Smooth muscle cell (in vitro differentiated cells): ENCODE measurements around the gene PNPLA5. TPM values are rescaled to one million over a fixed set of nuclear protein-coding genes. Genes with fewer than 3 reads are reported as not detected.

Experiments used
- DNase-seq: peaks from one replicate; lab custom pipeline; 2025; ENCODE audit not compliant: unreplicated experiment; lab: John Stamatoyannopoulos, UW
- H2AFZ ChIP-seq: fragments of 200-600 bp; sonication (generic); 2 replicates; pipeline ENCODE4 v1.6.0; 2016; ENCODE audit warnings: antibody characterized with exemption, low read depth, mild to moderate bottlenecking
- H3F3A ChIP-seq: fragments of 200-600 bp; sonication (generic); 2 replicates; pipeline ENCODE4 v1.6.0; 2017; ENCODE audit warnings: antibody characterized with exemption, low read depth
- H3K27ac ChIP-seq: fragments of 200-600 bp; sonication (generic); 2 replicates; pipeline ENCODE4 v1.5.1; 2016; ENCODE audit warnings: low read depth, mild to moderate bottlenecking
- H3K27me3 ChIP-seq: fragments of 200-600 bp; sonication (generic); 2 replicates; pipeline ENCODE4 v1.6.1; 2016; ENCODE audit warnings: low read depth, mild to moderate bottlenecking
- H3K36me3 ChIP-seq: fragments of 200-600 bp; sonication (generic); 2 replicates; pipeline ENCODE4 v1.5.1; 2016; ENCODE audit warnings: low read depth
- H3K4me1 ChIP-seq: fragments of 200-600 bp; sonication (generic); 2 replicates; pipeline ENCODE4 v1.5.1; 2016; ENCODE audit warnings: low read depth
- H3K4me2 ChIP-seq: fragments of 200-600 bp; sonication (generic); 2 replicates; pipeline ENCODE4 v1.6.0; 2016; ENCODE audit warnings: mild to moderate bottlenecking
- H3K4me3 ChIP-seq: fragments of 200-600 bp; sonication (generic); 2 replicates; pipeline ENCODE4 v1.5.1; 2016; ENCODE audit warnings: mild to moderate bottlenecking
- H3K79me2 ChIP-seq: fragments of 200-600 bp; sonication (generic); 2 replicates; pipeline ENCODE4 v1.6.0; 2016; ENCODE audit warnings: low read depth, mild to moderate bottlenecking
- H3K9ac ChIP-seq: fragments of 200-600 bp; sonication (generic); 2 replicates; pipeline ENCODE4 v1.6.0; 2016; ENCODE audit warnings: low read depth
- H3K9me3 ChIP-seq: fragments of 200-600 bp; sonication (generic); replicated peaks from 2 replicates; pipeline ENCODE4 v1.5.1; 2016; ENCODE audit warnings: low read depth
- H4K20me1 ChIP-seq: fragments of 200-600 bp; sonication (generic); 2 replicates; pipeline ENCODE4 v1.6.0; 2016; ENCODE audit warnings: low read depth
- CTCF ChIP-seq: fragments of 200-600 bp; sonication (generic); IDR thresholded peaks from 2 replicates; pipeline ENCODE4 v1.5.1; 2017; ENCODE audit warnings: borderline replicate concordance, mild to moderate bottlenecking, antibody characterized with exemption; ENCODE audit not compliant: insufficient read depth, poor library complexity, severe bottlenecking
- WGBS: methylation state at CpG from one replicate; pipeline ENCODE4 v1.1.7; 2016; ENCODE audit warnings: low lambda C conversion rate; 5-methylcytosine and 5-hydroxymethylcytosine counted together
- polyA plus RNA-seq: library from polyadenylated mRNA; unstranded; fragments of >200 nt; fragmentation: Nextera tagmentation; extraction: Ambion mirVana; gene quantifications from 2 replicates; pipeline ENCODE4 v1.2.1, GENCODE V29; 2016
- total RNA-seq: library from RNA; depleted of rRNA; stranded (reverse); fragments of >200 nt; gene quantifications from 2 replicates; pipeline ENCODE4 v1.2.3, GENCODE V29; 2014

PNPLA5 gene
- total and polyA plus RNA-seq, 2 experiments from 2014 or later, result not detected

- DNase-seq, result no peak
- TF ChIP-seq CTCF, result no peak
- Histone ChIP-seq H4K20me1 (peaks cover 14% of the 10 kb centered on the region), H3K9ac (no peak overlapping the region), H3K4me1 (no peaks in the 10 kb centered on the region), H3K4me2 (no peak overlapping the region), H3K4me3 (no peak overlapping the region), H3K79me2 (no peaks in the 10 kb centered on the region), H3K27ac (no peak overlapping the region), H2AFZ (no peak overlapping the region), H3K27me3 (no peaks in the 10 kb centered on the region), H3K36me3 (no peaks in the 10 kb centered on the region), H3F3A (no peaks in the 10 kb centered on the region), H3K9me3 (no peaks in the 10 kb centered on the region)
- 94% methylated on average over 10 of the region's 10 CpGs for WGBS
Measured at GRCh38 chr22:43838161-43838560, 53.7 kb downstream of the PNPLA5 start.

- Histone ChIP-seq H3K79me2 (no peaks in the 10 kb centered on the region), H3F3A (no peaks in the 10 kb centered on the region), H3K27ac (no peak overlapping the region), H4K20me1 (peaks cover 11% of the 10 kb centered on the region), H3K9me3 (no peaks in the 10 kb centered on the region), H3K36me3 (no peaks in the 10 kb centered on the region), H3K4me1 (no peaks in the 10 kb centered on the region), H2AFZ (no peak overlapping the region), H3K27me3 (no peaks in the 10 kb centered on the region), H3K9ac (no peak overlapping the region), H3K4me2 (no peak overlapping the region), H3K4me3 (no peak overlapping the region)
- TF ChIP-seq CTCF, result no peak
- no peak for DNase-seq
- WGBS, result 86% methylated on average over 8 of the region's 9 CpGs
Measured at GRCh38 chr22:43837666-43838065, 54.1 kb downstream of the PNPLA5 start.

DNA sequence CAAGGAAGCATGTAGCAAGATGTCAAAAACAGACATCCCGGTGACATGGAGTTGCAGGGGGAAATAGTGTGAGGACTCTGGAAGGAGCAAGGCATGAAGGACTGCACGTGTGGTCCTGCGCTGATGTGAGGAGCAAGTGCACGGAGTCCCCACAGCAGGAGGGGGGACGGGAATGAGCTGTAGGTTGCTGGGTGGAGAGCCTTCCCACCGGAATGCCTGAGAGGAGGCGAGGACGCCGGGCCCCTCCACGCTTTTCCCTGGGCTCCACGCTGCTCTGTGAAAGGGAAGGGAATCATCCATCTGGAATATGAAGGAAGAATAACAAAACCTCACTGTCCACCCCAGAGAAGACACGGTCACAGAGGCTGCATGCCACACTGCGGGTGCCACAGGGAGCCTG, 56.1 kb downstream of the PNPLA5 start:
- no peaks in the 10 kb centered on the region for H3K4me1 ChIP-seq
- H2AFZ ChIP-seq, result no peak overlapping the region
- H3F3A ChIP-seq, result no peaks in the 10 kb centered on the region
- H3K4me2 ChIP-seq, result no peak overlapping the region
- H3K79me2 ChIP-seq, result no peaks in the 10 kb centered on the region
- no peaks in the 10 kb centered on the region for H3K27me3 ChIP-seq
- no peak for TF ChIP-seq CTCF
- H3K9me3 ChIP-seq, result no peaks in the 10 kb centered on the region
- no peak overlapping the region for H3K27ac ChIP-seq
- 98% methylated on average over 13 of the region's 13 CpGs for WGBS
- no peak overlapping the region for H3K4me3 ChIP-seq
- no peak for DNase-seq
- H4K20me1 ChIP-seq, result peaks cover 3% of the 10 kb centered on the region
- no peaks in the 10 kb centered on the region for H3K36me3 ChIP-seq
- H3K9ac ChIP-seq, result no peak overlapping the region

DNA sequence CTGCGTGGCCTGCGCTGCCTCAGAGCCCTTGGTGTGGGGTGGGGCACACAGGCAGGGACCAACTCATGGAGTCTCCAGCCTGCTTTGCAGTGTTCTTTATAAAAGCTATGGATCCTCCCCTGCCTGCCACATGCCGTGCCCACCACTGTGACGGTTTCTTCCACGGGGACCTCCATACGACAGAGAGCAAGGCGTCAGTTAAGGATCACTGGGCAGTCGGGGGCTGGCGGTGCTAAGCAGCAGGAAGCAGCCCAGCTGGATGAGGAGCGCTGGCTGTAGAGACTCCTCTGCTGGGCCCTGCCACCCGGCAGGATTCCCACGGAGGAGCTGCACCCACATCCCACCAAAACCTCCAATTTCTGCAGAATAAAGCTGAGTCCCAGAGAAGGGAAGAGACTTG, 56.6 kb downstream of the PNPLA5 start:
- Histone ChIP-seq H2AFZ (no peak overlapping the region), H3K27ac (no peak overlapping the region), H3K79me2 (no peaks in the 10 kb centered on the region), H3K36me3 (no peaks in the 10 kb centered on the region), H3F3A (no peaks in the 10 kb centered on the region), H4K20me1 (no peaks in the 10 kb centered on the region), H3K4me2 (no peak overlapping the region), H3K4me1 (no peaks in the 10 kb centered on the region), H3K4me3 (no peak overlapping the region), H3K27me3 (no peaks in the 10 kb centered on the region), H3K9ac (no peak overlapping the region), H3K9me3 (no peaks in the 10 kb centered on the region)
- TF ChIP-seq CTCF, result no peak
- DNase-seq, result no peak
- 91% methylated on average over 12 of the region's 12 CpGs for WGBS
